OCI-LY7 (cell line): ENCODE measurements around the gene TCAP. TPM values are rescaled to one million over a fixed set of nuclear protein-coding genes. Genes with fewer than 3 reads are reported as not detected.
A peak's percentile ranks its signal among the peaks of the same experiment; 100 is the strongest.

Experiments used
- BruUV-seq: library from RNA; stranded (reverse); fragments of 400-500 nt; replicated peaks from 2 replicates; lab custom pipeline; 2021; lab: Mats Ljungman, UMichigan
- CTCF ChIA-PET: fragments of 300-600 bp; sonication (Branson Sonifier 250); formaldehyde crosslinking; loops from one replicate; lab custom pipeline; 2022; ENCODE audit warnings: antibody characterized with exemption; ENCODE audit not compliant: unreplicated experiment; lab: Charles Lee
- POLR2A ChIA-PET: fragments of 300-600 bp; sonication (Branson Sonifier 250); formaldehyde crosslinking; loops from one replicate; lab custom pipeline; 2022; ENCODE audit warnings: antibody characterized with exemption; lab: Charles Lee
- DNase-seq: peaks from one replicate; pipeline ENCODE4 v3.0.0-alpha.2; 2015; ENCODE audit warnings: low spot score
- H2AFZ ChIP-seq: fragments of 200-600 bp; sonication (generic), shearing (Covaris generic); 2 replicates; pipeline ENCODE4 v1.6.1; 2014; ENCODE audit warnings: mild to moderate bottlenecking, antibody characterized with exemption, low read length, moderate library complexity
- H3K27ac ChIP-seq: fragments of 200-600 bp; sonication (generic); 2 replicates; pipeline ENCODE4 v1.5.1; 2014; ENCODE audit warnings: mixed run types, low read depth, mild to moderate bottlenecking, moderate library complexity, low read length, inconsistent platforms; ENCODE audit not compliant: poor library complexity, severe bottlenecking
- H3K36me3 ChIP-seq: fragments of 200-600 bp; sonication (generic); 2 replicates; pipeline ENCODE4 v1.6.1; 2014; ENCODE audit warnings: mild to moderate bottlenecking, antibody characterized with exemption, low read length, moderate library complexity, mixed read lengths; ENCODE audit not compliant: insufficient read depth
- H3K4me1 ChIP-seq: fragments of 200-600 bp; sonication (generic); 2 replicates; pipeline ENCODE4 v1.5.1; 2014; ENCODE audit warnings: mild to moderate bottlenecking, low read length; ENCODE audit not compliant: insufficient read depth, poor library complexity, severe bottlenecking
- H3K4me2 ChIP-seq: fragments of 200-600 bp; sonication (generic); 2 replicates; pipeline ENCODE4 v1.6.1; 2014; ENCODE audit warnings: mild to moderate bottlenecking, low read length
- H3K4me3 ChIP-seq: fragments of 200-600 bp; sonication (generic); 2 replicates; pipeline ENCODE4 v1.5.1; 2014; ENCODE audit warnings: mild to moderate bottlenecking, low read depth, low read length; ENCODE audit not compliant: poor library complexity, severe bottlenecking
- H3K79me2 ChIP-seq: fragments of 200-600 bp; sonication (generic); 2 replicates; pipeline ENCODE4 v1.6.1; 2016; ENCODE audit warnings: low read depth, mild to moderate bottlenecking, low read length, moderate library complexity, mixed read lengths; ENCODE audit not compliant: insufficient read depth
- H3K9me2 ChIP-seq: fragments of 200-600 bp; sonication (generic); 2 replicates; pipeline ENCODE4 v1.6.1; 2016; ENCODE audit warnings: mild to moderate bottlenecking, low read length, mixed read lengths; ENCODE audit not compliant: insufficient read depth
- H3K9me3 ChIP-seq: fragments of 200-600 bp; sonication (generic); 2 replicates; pipeline ENCODE4 v1.6.1; 2014; ENCODE audit warnings: mild to moderate bottlenecking, mixed run types, low read length, mixed read lengths
- H4K20me1 ChIP-seq: fragments of 200-600 bp; sonication (generic); 2 replicates; pipeline ENCODE4 v1.6.1; 2014; ENCODE audit warnings: mild to moderate bottlenecking, antibody characterized with exemption, low read length, moderate library complexity, mixed read lengths; ENCODE audit not compliant: insufficient read depth
- EZH2phosphoT487 ChIP-seq: fragments of 200-600 bp; sonication (generic); IDR thresholded peaks from 2 replicates; pipeline ENCODE4 v1.6.1; 2018; ENCODE audit warnings: low read depth, borderline replicate concordance, mild to moderate bottlenecking, mixed run types, antibody characterized with exemption, low read length, moderate library complexity, mixed read lengths
- intact Hi-C: fragments of 100-400 bp; cut with micrococcal nuclease; formaldehyde crosslinking; loops from one replicate; pipeline ENCODE4 v1.10.0; 2022; ENCODE audit not compliant: unreplicated experiment
- total RNA-seq, 2 experiments: library from RNA; depleted of rRNA in 1 of 2; stranded (reverse); fragments of >200 nt in 1 of 2; shearing (Covaris generic) in 1 of 2; gene quantifications; 2 replicates each; pipeline ENCODE4 v1.2.3, GENCODE V29; 2014 to 2022
- TF ChIP-seq, protein P1 (sequence below): fragments of 200-600 bp; sonication (generic); conservative IDR thresholded peaks from 2 replicates; pipeline ENCODE4 v1.5.1; 2014; ENCODE audit warnings: mild to moderate bottlenecking, antibody characterized with exemption, low read length, moderate library complexity, mixed read lengths

Gene TCAP
- total RNA-seq, 2 experiments from 2014 or later, result 1.5 to 2.7 TPM

DNA sequence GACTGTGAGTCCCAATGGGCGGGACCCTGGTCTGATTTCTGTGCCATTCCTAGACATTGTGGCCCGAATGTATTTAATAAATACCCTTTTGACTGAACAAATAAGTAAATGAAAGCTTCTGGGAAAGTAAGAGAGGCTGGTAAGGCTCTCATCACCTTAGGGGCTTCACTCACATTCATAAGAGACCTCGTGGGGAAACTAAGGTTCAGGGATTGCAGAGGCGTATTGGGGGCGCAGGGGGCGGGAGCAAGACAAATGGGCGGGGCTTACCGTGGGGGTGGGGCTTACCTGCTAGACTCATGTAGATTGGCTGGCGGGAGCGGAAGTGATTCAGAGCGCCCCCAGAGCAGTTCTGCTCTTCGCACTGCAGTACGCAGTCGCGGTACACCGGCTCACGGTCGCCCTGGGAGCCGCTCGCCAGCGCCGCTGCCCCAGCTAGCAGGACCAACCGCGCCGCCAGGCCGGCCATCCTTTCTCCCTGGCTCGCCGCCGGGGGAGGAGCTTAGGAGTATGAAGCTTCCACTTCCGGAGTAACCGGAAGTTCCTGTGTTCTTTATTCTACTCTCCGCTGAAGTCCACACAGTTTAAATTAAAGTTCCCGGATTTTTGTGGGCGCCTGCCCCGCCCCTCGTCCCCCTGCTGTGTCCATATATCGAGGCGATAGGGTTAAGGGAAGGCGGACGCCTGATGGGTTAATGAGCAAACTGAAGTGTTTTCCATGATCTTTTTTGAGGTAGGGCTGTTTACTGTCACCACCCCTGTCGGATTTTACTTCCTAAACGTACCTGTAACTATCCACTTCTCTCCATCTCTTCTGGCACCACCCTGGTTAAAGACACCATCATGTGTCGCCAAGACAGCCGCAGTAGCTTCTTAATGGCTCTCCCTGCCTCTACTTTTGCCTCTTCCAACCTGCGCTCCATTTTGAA, 22.7 kb downstream of the TCAP start, which contains the start of gene PGAP3:
TSS of gene PGAP3 (minus strand) at position 512 of the 929 bp plus-strand sequence. CDS start at position 469, 43 bp downstream.
- ChIA-PET CTCF (interaction anchor here (1.0 kb wide), 2 partner anchors 17 to 33 kb away, joined by 4 to 5 read pairs; no protein-coding TSS in a partner anchor), POLR2A (interaction anchor here (0.6 to 1.3 kb wide), 7 partner anchors 13 to 285 kb away, joined by 3 to 5 read pairs (median 3); partner anchors contain the start of gene STARD3)
- no peak for TF ChIP-seq EZH2phosphoT487
- TF ChIP-seq, protein P1, sequence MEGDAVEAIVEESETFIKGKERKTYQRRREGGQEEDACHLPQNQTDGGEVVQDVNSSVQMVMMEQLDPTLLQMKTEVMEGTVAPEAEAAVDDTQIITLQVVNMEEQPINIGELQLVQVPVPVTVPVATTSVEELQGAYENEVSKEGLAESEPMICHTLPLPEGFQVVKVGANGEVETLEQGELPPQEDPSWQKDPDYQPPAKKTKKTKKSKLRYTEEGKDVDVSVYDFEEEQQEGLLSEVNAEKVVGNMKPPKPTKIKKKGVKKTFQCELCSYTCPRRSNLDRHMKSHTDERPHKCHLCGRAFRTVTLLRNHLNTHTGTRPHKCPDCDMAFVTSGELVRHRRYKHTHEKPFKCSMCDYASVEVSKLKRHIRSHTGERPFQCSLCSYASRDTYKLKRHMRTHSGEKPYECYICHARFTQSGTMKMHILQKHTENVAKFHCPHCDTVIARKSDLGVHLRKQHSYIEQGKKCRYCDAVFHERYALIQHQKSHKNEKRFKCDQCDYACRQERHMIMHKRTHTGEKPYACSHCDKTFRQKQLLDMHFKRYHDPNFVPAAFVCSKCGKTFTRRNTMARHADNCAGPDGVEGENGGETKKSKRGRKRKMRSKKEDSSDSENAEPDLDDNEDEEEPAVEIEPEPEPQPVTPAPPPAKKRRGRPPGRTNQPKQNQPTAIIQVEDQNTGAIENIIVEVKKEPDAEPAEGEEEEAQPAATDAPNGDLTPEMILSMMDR, result peak; percentile 32; the same call in 1 of the 2 replicates
- peak within 1 kb of the TSS; percentile 99 for H3K4me2 ChIP-seq
- peak within 1 kb of the TSS; percentile 83 for H2AFZ ChIP-seq
- peaks cover 17% of the 10 kb centered on the region for H3K4me1 ChIP-seq
- H3K79me2 ChIP-seq, result 0 out of 2 replicates have a peak, but pooled peaks cover 10% of the 10 kb centered on the region
- peak; percentile 96 for DNase-seq
- intact Hi-C loops, result loop anchor here (5.0 kb wide), 1 partner anchor 64 kb away; no protein-coding TSS in a partner anchor
- H4K20me1 ChIP-seq, result no peaks in the 10 kb centered on the region
- H3K9me2 ChIP-seq, result no peaks in the 10 kb centered on the region
- H3K9me3 ChIP-seq, result no peaks in the 10 kb centered on the region
- peak within 1 kb of the TSS; percentile 91 for H3K27ac ChIP-seq
- H3K4me3 ChIP-seq, result peak within 1 kb of the TSS; percentile 89
- no peaks in the 10 kb centered on the region for H3K36me3 ChIP-seq
- no TSS peak for BruUV-seq

DNA sequence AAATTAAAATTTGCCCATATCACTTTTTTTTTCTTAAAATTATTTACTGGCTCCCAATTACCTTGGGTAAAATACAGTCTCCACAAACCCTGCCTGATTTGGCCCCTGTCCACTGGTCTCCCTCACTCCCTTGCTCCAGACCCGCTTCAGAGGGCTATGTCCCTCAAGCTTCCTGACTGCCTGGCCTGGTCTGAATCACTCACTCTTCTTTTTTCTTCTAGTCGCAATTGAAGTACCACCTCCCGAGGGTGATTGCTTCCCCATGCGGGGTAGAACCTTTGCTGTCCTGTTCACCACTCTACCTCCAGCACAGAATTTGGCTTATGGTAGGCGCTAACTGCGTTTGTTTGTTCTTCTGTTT, 23.3 kb downstream of the TCAP start:
- Histone ChIP-seq H3K27ac (peak overlapping the region; percentile 91), H3K4me1 (peaks cover 17% of the 10 kb centered on the region), H3K9me3 (no peaks in the 10 kb centered on the region), H3K4me3 (peak overlapping the region; percentile 89), H4K20me1 (no peaks in the 10 kb centered on the region), H3K79me2 (0 out of 2 replicates have a peak, but pooled peaks cover 10% of the 10 kb centered on the region), H3K36me3 (no peaks in the 10 kb centered on the region), H3K4me2 (peak overlapping the region; percentile 99), H2AFZ (peak overlapping the region; percentile 83), H3K9me2 (no peaks in the 10 kb centered on the region)
- TF ChIP-seq, protein P1, result no peak
- TF ChIP-seq EZH2phosphoT487, result no peak
- intact Hi-C loops, result loop anchor here (5.0 kb wide), 1 partner anchor 64 kb away; no protein-coding TSS in a partner anchor
- DNase-seq, result no peak
- ChIA-PET CTCF (interaction anchor here (1.0 kb wide), 2 partner anchors 17 to 34 kb away, joined by 4 to 5 read pairs; no protein-coding TSS in a partner anchor), POLR2A (interaction anchor here (0.6 to 1.3 kb wide), 5 partner anchors 13 to 178 kb away, joined by 3 to 5 read pairs (median 3); partner anchors contain the start of gene STARD3)
- BruUV-seq, result TSS peak; percentile 97
